Keratinocyte (primary cell): ENCODE results near the gene KCNN3. TPM values are rescaled to one million over a fixed set of nuclear protein-coding genes. Genes with fewer than 3 reads are reported as not detected.

Experiments
- DNase-seq: peaks from one replicate; pipeline ENCODE4 v3.0.0-alpha.2; 2011; ENCODE audit warnings: low read depth, missing footprints, low spot score
- FAIRE-seq: peaks from 2 replicates; lab custom pipeline; 2011; peaks lifted over from hg19 to GRCh38; lab: Jason Lieb, UNC
- H2AFZ ChIP-seq: 2 replicates; pipeline ENCODE4 v1.6.0; 2012; ENCODE audit warnings: low read length, control low read depth, inconsistent platforms; ENCODE audit not compliant: control insufficient read depth
- H3K27ac ChIP-seq: 2 replicates; pipeline ENCODE4 v1.5.1; 2011; ENCODE audit warnings: low read length; ENCODE audit not compliant: control insufficient read depth, insufficient read depth
- H3K27me3 ChIP-seq: 3 replicates; pipeline ENCODE4 v1.6.0; 2011; ENCODE audit warnings: low read length; ENCODE audit not compliant: control insufficient read depth, insufficient read depth; ENCODE audit errors: extremely low read depth
- H3K36me3 ChIP-seq, 2 experiments: 2 replicates in 1 of 2; 3 replicates in 1 of 2; pipeline ENCODE4 v1.5.1; 2011; ENCODE audit warnings: low read length in 2 of 2, mild to moderate bottlenecking in 1 of 2; ENCODE audit not compliant: control insufficient read depth in 2 of 2, insufficient read depth in 2 of 2; ENCODE audit errors: extremely low read depth in 1 of 2
- H3K4me1 ChIP-seq: 3 replicates; pipeline ENCODE4 v1.5.1; 2011; ENCODE audit warnings: low read length; ENCODE audit not compliant: control insufficient read depth, insufficient read depth; ENCODE audit errors: extremely low read depth
- H3K4me2 ChIP-seq: 3 replicates; pipeline ENCODE4 v1.6.0; 2011; ENCODE audit warnings: low read depth, low read length; ENCODE audit not compliant: control insufficient read depth, insufficient read depth; ENCODE audit errors: extremely low read depth
- H3K4me3 ChIP-seq, 3 experiments: fragments of 200-600 bp in 1 of 3; sonication (generic) in 1 of 3; 2 replicates in 2 of 3; 3 replicates in 1 of 3; pipeline ENCODE4 v1.5.1; 2011 to 2016; ENCODE audit warnings: low read length in 3 of 3, mild to moderate bottlenecking in 3 of 3, control low read depth in 2 of 3, inconsistent platforms in 1 of 3, low read depth in 1 of 3, mixed read lengths in 1 of 3, mixed run types in 1 of 3, moderate library complexity in 1 of 3; ENCODE audit not compliant: control insufficient read depth in 2 of 3, insufficient read depth in 2 of 3; ENCODE audit errors: extremely low read depth in 1 of 3
- H3K79me2 ChIP-seq: 2 replicates; pipeline ENCODE4 v1.6.0; 2012; ENCODE audit warnings: low read length; ENCODE audit not compliant: control insufficient read depth, insufficient read depth
- H3K9ac ChIP-seq: 3 replicates; pipeline ENCODE4 v1.6.0; 2011; ENCODE audit warnings: low read length; ENCODE audit not compliant: control insufficient read depth, insufficient read depth; ENCODE audit errors: extremely low read depth
- H3K9me1 ChIP-seq: 3 replicates; pipeline ENCODE4 v1.6.0; 2011; ENCODE audit warnings: low read length; ENCODE audit not compliant: control insufficient read depth, insufficient read depth; ENCODE audit errors: extremely low read depth
- H3K9me3 ChIP-seq: 2 replicates; pipeline ENCODE4 v1.5.1; 2012; ENCODE audit warnings: low read depth, low read length; ENCODE audit not compliant: control insufficient read depth
- H4K20me1 ChIP-seq: 3 replicates; pipeline ENCODE4 v1.6.0; 2011; ENCODE audit warnings: low read length; ENCODE audit not compliant: control insufficient read depth, insufficient read depth; ENCODE audit errors: extremely low read depth
- EZH2 ChIP-seq: IDR thresholded peaks from one replicate; pipeline ENCODE4 v1.6.1; 2012; ENCODE audit warnings: inconsistent platforms, mild to moderate bottlenecking, low read length, moderate library complexity
- dilution Hi-C: fragments of 300-500 bp; cut with MboI; formaldehyde crosslinking; loops from one replicate; pipeline ENCODE4 v1.7.0; 2020; ENCODE audit warnings: low sequenced_read_pairs; ENCODE audit not compliant: extremely low pct_ligation_motif_present
- polyA plus RNA-seq, 5 experiments: library from polyadenylated mRNA; depleted of rRNA in 3 of 5; stranded (reverse) in 3 of 5; stranded (forward) in 1 of 5; unstranded in 1 of 5; fragments of >200 nt; gene quantifications; 1 replicate in 1 of 5; 2 replicates in 3 of 5; 3 replicates in 1 of 5; pipeline versions ENCODE4 v1.2.1 to v1.2.3, GENCODE V29; 2011 to 2012; ENCODE audit warnings: missing spikeins in 2 of 5, low read depth in 1 of 5, low replicate concordance in 1 of 5
- TF ChIP-seq, protein P1 (sequence below), 3 experiments: IDR thresholded peaks in 1 of 3; conservative IDR thresholded peaks in 1 of 3; optimal IDR thresholded peaks in 1 of 3; 2 replicates in 2 of 3; 3 replicates in 1 of 3; pipeline versions ENCODE3 to v1.5.1; 2011; ENCODE audit warnings: low read length in 3 of 3, mild to moderate bottlenecking in 3 of 3, moderate library complexity in 2 of 3, control low read depth in 1 of 3, inconsistent platforms in 1 of 3; ENCODE audit not compliant: insufficient read depth in 2 of 3; ENCODE audit errors: extremely low read depth in 1 of 3

Gene KCNN3
- polyA plus RNA-seq, 1 donor (not counting 4 experiments of a cell fraction or from before 2014, with no cell fraction given): 0.05 TPM

DNA sequence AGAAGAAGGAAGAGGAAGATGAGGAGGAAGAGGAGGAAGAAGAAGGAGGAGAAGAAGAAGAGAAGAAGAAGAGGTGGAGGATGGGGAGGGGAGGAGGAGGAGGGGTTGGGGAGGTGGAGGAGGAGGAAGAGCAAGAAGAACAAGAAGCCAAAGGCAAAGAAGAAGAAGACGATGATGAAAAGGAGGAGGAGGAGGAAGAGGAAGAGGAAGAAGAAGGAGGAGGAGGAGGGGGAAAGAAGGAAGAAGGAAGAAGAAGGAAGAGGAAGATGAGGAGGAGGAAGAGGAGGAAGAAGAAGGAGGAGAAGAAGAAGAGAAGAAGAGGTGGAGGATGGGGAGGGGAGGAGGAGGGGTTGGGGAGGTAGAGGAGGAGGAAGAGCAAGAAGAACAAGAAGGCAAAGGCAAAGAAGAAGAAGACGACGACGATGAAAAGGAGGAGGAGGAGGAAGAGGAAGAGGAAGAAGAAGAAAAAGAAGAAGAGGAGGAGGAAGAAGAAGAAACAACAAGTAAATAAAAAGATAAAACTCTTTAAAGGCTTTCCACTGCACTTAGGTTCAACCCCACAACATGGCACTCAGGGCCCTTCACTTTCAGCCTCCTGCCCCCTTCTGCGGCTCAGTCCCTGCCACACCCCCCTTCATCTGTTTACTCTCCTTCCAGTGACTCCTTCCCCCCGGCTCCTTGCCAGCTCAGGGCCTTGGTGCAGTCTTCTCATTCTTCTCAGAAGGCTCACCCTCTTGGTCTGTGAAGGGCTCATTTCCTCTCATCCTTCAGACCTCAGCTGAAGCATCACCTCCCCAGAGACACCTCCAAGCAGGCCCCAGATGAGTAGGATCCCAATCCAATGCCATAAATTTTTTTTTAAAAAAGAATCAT, 114.0 kb downstream of the KCNN3 start:
- DNase-seq (no peak), FAIRE-seq (no peak)
- peaks cover 26% of the 10 kb centered on the region for H3K27me3 ChIP-seq

DNA sequence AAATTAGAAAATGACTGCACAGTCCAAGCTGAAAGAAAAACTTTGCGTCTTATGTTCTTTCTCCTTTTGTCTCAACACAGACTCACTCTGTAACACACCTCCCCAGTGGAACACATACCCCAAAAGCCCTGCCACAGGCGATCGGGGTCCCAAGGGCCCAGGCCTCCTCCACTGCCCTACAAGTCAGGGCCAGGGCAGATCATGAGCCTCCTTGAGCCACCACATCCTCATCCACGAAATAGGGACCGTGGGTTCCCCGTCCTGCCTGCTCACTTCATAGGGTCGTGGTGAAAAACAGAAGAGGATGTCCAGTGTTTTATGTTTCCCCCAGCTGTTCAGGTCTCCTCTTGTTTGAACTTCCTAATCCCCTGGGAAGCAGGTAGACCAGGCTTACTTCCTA, 116.7 kb downstream of the KCNN3 start:
- dilution Hi-C loops: no loop called here

More for the DNA sequence above, 114.0 kb downstream of the KCNN3 start:
- Histone ChIP-seq H3K9me3 (no peaks in the 10 kb centered on the region), H3K4me2 (no peak overlapping the region), H3K4me1 (peaks cover 5% of the 10 kb centered on the region), H3K27ac (no peak overlapping the region), H3K79me2 (no peaks in the 10 kb centered on the region), H3K36me3 (no peaks in the 10 kb centered on the region), H3K9ac (no peak overlapping the region), H3K9me1 (no peaks in the 10 kb centered on the region), H4K20me1 (no peaks in the 10 kb centered on the region), H2AFZ (no peak overlapping the region), H3K4me3 (no peak overlapping the region)
- dilution Hi-C loops: no loop called here
- TF ChIP-seq, protein P1, sequence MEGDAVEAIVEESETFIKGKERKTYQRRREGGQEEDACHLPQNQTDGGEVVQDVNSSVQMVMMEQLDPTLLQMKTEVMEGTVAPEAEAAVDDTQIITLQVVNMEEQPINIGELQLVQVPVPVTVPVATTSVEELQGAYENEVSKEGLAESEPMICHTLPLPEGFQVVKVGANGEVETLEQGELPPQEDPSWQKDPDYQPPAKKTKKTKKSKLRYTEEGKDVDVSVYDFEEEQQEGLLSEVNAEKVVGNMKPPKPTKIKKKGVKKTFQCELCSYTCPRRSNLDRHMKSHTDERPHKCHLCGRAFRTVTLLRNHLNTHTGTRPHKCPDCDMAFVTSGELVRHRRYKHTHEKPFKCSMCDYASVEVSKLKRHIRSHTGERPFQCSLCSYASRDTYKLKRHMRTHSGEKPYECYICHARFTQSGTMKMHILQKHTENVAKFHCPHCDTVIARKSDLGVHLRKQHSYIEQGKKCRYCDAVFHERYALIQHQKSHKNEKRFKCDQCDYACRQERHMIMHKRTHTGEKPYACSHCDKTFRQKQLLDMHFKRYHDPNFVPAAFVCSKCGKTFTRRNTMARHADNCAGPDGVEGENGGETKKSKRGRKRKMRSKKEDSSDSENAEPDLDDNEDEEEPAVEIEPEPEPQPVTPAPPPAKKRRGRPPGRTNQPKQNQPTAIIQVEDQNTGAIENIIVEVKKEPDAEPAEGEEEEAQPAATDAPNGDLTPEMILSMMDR (optimal IDR thresholded peaks at IDR 0.05 in 1 of 3, IDR thresholded peaks at IDR 0.05 in 1 of 3, conservative IDR thresholded peaks at IDR 0.05 in 1 of 3; ENCODE audit: extremely low read depth in 1 of 3, insufficient read depth in 2 of 3, low read length in 3 of 3): no peak
- TF ChIP-seq EZH2: no peak

More for the DNA sequence above, 116.7 kb downstream of the KCNN3 start:
- DNase-seq (no peak), FAIRE-seq (no peak)
- Histone ChIP-seq H3K4me2 (no peak overlapping the region), H2AFZ (no peak overlapping the region), H3K9me3 (no peaks in the 10 kb centered on the region), H3K27me3 (peaks cover 14% of the 10 kb centered on the region), H3K4me3 (no peak overlapping the region), H4K20me1 (no peaks in the 10 kb centered on the region), H3K9ac (no peak overlapping the region), H3K4me1 (no peaks in the 10 kb centered on the region), H3K79me2 (no peaks in the 10 kb centered on the region), H3K36me3 (no peaks in the 10 kb centered on the region), H3K27ac (no peak overlapping the region), H3K9me1 (no peaks in the 10 kb centered on the region)
- TF ChIP-seq, protein P1 (optimal IDR thresholded peaks at IDR 0.05 in 1 of 3, IDR thresholded peaks at IDR 0.05 in 1 of 3, conservative IDR thresholded peaks at IDR 0.05 in 1 of 3; ENCODE audit: extremely low read depth in 1 of 3, insufficient read depth in 2 of 3, low read length in 3 of 3): no peak
- no peak for TF ChIP-seq EZH2
